ENCODE data around the gene AGRN. TPM values are rescaled to one million over a fixed set of nuclear protein-coding genes. Genes with fewer than 3 reads are reported as not detected.

Gene AGRN
- total RNA-seq, 3 donors from 2014 or later (not counting 1 experiment from before 2014, with no cell fraction given), result 4.1 to 5.0 (median 4.6) TPM

- Mint-ChIP-seq H3K36me3 (no peaks in the 10 kb centered on the region), H3K27me3 (ENCODE audit: low read depth in 2 of 2) (peaks cover 0 to 9% of the 10 kb centered on the region in 2 donors), H3K4me1 (peaks cover 0 to 14% of the 10 kb centered on the region in 2 donors), H3K27ac (no peak overlapping the region), H3K9me3 (no peaks in the 10 kb centered on the region), H3K4me3 (no peak overlapping the region)
- H3K27me3 ChIP-seq (ENCODE audit: control insufficient read depth, insufficient read depth, low read length), result peaks cover 11% of the 10 kb centered on the region
- WGBS (ENCODE audit: insufficient coverage), result 76% methylated on average over 13 of the region's 13 CpGs
- H3K9me3 ChIP-seq (ENCODE audit: control insufficient read depth, insufficient read depth, low read length), result no peaks in the 10 kb centered on the region
- intact Hi-C loops (cut with micrococcal nuclease), result no loop called here
- TF ChIP-seq CTCF (IDR thresholded peaks at IDR 0.05), result no peak
- H3K36me3 ChIP-seq (ENCODE audit: control insufficient read depth, insufficient read depth, low read length), result no peaks in the 10 kb centered on the region
- ATAC-seq, result no peak
- H3K4me3 ChIP-seq (ENCODE audit: low read length), result no peak overlapping the region
- H3K27ac ChIP-seq (ENCODE audit: low read length), result no peak overlapping the region
- DNase-seq, result no peak
- H3K4me1 ChIP-seq (ENCODE audit: control insufficient read depth, insufficient read depth, low read length), result peaks cover 22% of the 10 kb centered on the region
These were observed 3.8 kb downstream of the AGRN start for GRCh38 chr1:1023700-1024099.

GRCh38 chr1:1024149-1024770, 4.3 kb downstream of the AGRN start:
- DNase-seq (no peak), ATAC-seq (no peak)
- Mint-ChIP-seq H3K4me1 (peaks cover 0 to 14% of the 10 kb centered on the region in 2 donors), H3K27ac (no peak overlapping the region), H3K36me3 (no peaks in the 10 kb centered on the region), H3K4me3 (no peak overlapping the region), H3K9me3 (no peaks in the 10 kb centered on the region), H3K27me3 (ENCODE audit: low read depth in 2 of 2) (peaks cover 0 to 9% of the 10 kb centered on the region in 2 donors)
- peaks cover 16% of the 10 kb centered on the region for H3K4me1 ChIP-seq (ENCODE audit: control insufficient read depth, insufficient read depth, low read length)
- WGBS (ENCODE audit: insufficient coverage), result 89% methylated on average over 8 of the region's 9 CpGs
- H3K27me3 ChIP-seq (ENCODE audit: control insufficient read depth, insufficient read depth, low read length), result peaks cover 11% of the 10 kb centered on the region
- H3K4me3 ChIP-seq (ENCODE audit: low read length), result no peak overlapping the region
- H3K36me3 ChIP-seq (ENCODE audit: control insufficient read depth, insufficient read depth, low read length), result no peaks in the 10 kb centered on the region
- TF ChIP-seq CTCF (IDR thresholded peaks at IDR 0.05), result no peak
- H3K9me3 ChIP-seq (ENCODE audit: control insufficient read depth, insufficient read depth, low read length), result no peaks in the 10 kb centered on the region
- intact Hi-C loops (cut with micrococcal nuclease), result no loop called here
- H3K27ac ChIP-seq (ENCODE audit: low read length), result no peak overlapping the region

GRCh38 chr1:1024771-1025699, 5.1 kb downstream of the AGRN start:
- H3K36me3 Mint-ChIP-seq, result no peaks in the 10 kb centered on the region
- no peak for TF ChIP-seq CTCF (IDR thresholded peaks at IDR 0.05)
- no peaks in the 10 kb centered on the region for H3K9me3 Mint-ChIP-seq
- H3K4me1 ChIP-seq (ENCODE audit: control insufficient read depth, insufficient read depth, low read length), result peaks cover 16% of the 10 kb centered on the region
- H3K9me3 ChIP-seq (ENCODE audit: control insufficient read depth, insufficient read depth, low read length), result no peaks in the 10 kb centered on the region
- peaks cover 0 to 9% of the 10 kb centered on the region in 2 donors for H3K27me3 Mint-ChIP-seq (ENCODE audit: low read depth in 2 of 2)
- no peak overlapping the region for H3K27ac ChIP-seq (ENCODE audit: low read length)
- no peaks in the 10 kb centered on the region for H3K36me3 ChIP-seq (ENCODE audit: control insufficient read depth, insufficient read depth, low read length)
- H3K4me1 Mint-ChIP-seq, result peaks cover 0 to 14% of the 10 kb centered on the region in 2 donors
- DNase-seq (no peak), ATAC-seq (no peak)
- no peak overlapping the region for H3K4me3 ChIP-seq (ENCODE audit: low read length)
- no peak overlapping the region for H3K4me3 Mint-ChIP-seq
- 90% methylated on average over 30 of the region's 31 CpGs for WGBS (ENCODE audit: insufficient coverage)
- intact Hi-C loops (cut with micrococcal nuclease), result no loop called here
- H3K27ac Mint-ChIP-seq, result no peak overlapping the region
- peaks cover 11% of the 10 kb centered on the region for H3K27me3 ChIP-seq (ENCODE audit: control insufficient read depth, insufficient read depth, low read length)
